GM23338 (cell line): ENCODE measurements around the gene ERBB4. TPM values are rescaled to one million over a fixed set of nuclear protein-coding genes. Genes with fewer than 3 reads are reported as not detected.
A peak's percentile ranks its signal among the peaks of the same experiment; 100 is the strongest.

Experiments used
- ATAC-seq: fragments of 200-7000 bp; cut with Tn5 transposase; 3 replicates; pipeline ENCODE4 v1.9.1; 2020
- DNase-seq: peaks from one replicate; pipeline ENCODE4 v3.0.0-alpha.2; 2015; ENCODE audit warnings: low spot score
- H2AFZ ChIP-seq: fragments of 200-600 bp; sonication (generic); 2 replicates; pipeline ENCODE4 v1.8.0; 2016; ENCODE audit warnings: antibody characterized with exemption, mild to moderate bottlenecking, moderate library complexity
- H3F3A ChIP-seq: fragments of 200-600 bp; sonication (generic); replicated peaks from 2 replicates; pipeline ENCODE4 v1.8.0; 2017; ENCODE audit warnings: antibody characterized with exemption, mixed run types, low read depth
- H3K27ac ChIP-seq: fragments of 200-600 bp; sonication (generic); 2 replicates; pipeline ENCODE4 v1.6.1; 2016; ENCODE audit warnings: low read depth
- H3K27me3 ChIP-seq: fragments of 200-600 bp; sonication (generic); 2 replicates; pipeline ENCODE4 v1.8.0; 2016; ENCODE audit warnings: mild to moderate bottlenecking, mixed run types, moderate library complexity; ENCODE audit not compliant: insufficient read depth
- H3K36me3 ChIP-seq: fragments of 200-600 bp; sonication (generic); 2 replicates; pipeline ENCODE4 v1.8.0; 2016; ENCODE audit warnings: mild to moderate bottlenecking; ENCODE audit not compliant: insufficient read depth
- H3K4me1 ChIP-seq: fragments of 200-600 bp; sonication (generic); 2 replicates; pipeline ENCODE4 v1.8.0; 2016; ENCODE audit warnings: mild to moderate bottlenecking, moderate library complexity; ENCODE audit not compliant: insufficient read depth
- H3K4me2 ChIP-seq: fragments of 200-600 bp; sonication (generic); 2 replicates; pipeline ENCODE4 v1.7.1; 2017; ENCODE audit warnings: mixed run types
- H3K4me3 ChIP-seq: fragments of 200-600 bp; sonication (generic); 2 replicates; pipeline ENCODE4 v1.6.1; 2016; ENCODE audit warnings: mixed run types
- H3K79me2 ChIP-seq: fragments of 200-600 bp; sonication (generic); replicated peaks from 2 replicates; pipeline ENCODE4 v1.8.0; 2017; ENCODE audit warnings: mild to moderate bottlenecking; ENCODE audit not compliant: insufficient read depth
- H3K9me2 ChIP-seq: fragments of 200-600 bp; sonication (generic); 2 replicates; pipeline ENCODE4 v1.8.0; 2017; ENCODE audit not compliant: insufficient read depth
- H4K20me1 ChIP-seq: fragments of 200-600 bp; sonication (generic); replicated peaks from 2 replicates; pipeline ENCODE4 v1.8.0; 2017; ENCODE audit warnings: mild to moderate bottlenecking; ENCODE audit not compliant: insufficient read depth
- H3K27ac Mint-ChIP-seq: 2 replicates; pipeline ENCODE4 v1.8.0; 2020; ENCODE audit warnings: inconsistent platforms, mild to moderate bottlenecking, moderate library complexity, mixed read lengths
- H3K27me3 Mint-ChIP-seq: 3 replicates; pipeline ENCODE4 v1.8.0; 2022; ENCODE audit warnings: low read depth, mild to moderate bottlenecking, moderate library complexity, mixed read lengths, inconsistent platforms; ENCODE audit not compliant: insufficient read depth, poor library complexity
- H3K36me3 Mint-ChIP-seq: 3 replicates; pipeline ENCODE4 v1.8.0; 2021; ENCODE audit warnings: low read depth, mild to moderate bottlenecking, inconsistent platforms, moderate library complexity, mixed read lengths
- H3K4me1 Mint-ChIP-seq: 3 replicates; pipeline ENCODE4 v1.8.0; 2020; ENCODE audit warnings: mild to moderate bottlenecking, inconsistent platforms, mixed read lengths
- H3K4me3 Mint-ChIP-seq: 3 replicates; pipeline ENCODE4 v1.8.0; 2021; ENCODE audit warnings: moderate library complexity, mild to moderate bottlenecking, inconsistent platforms, mixed read lengths
- H3K9me3 Mint-ChIP-seq: 3 replicates; pipeline ENCODE4 v1.8.0; 2020; ENCODE audit warnings: moderate library complexity, mild to moderate bottlenecking, inconsistent platforms, mixed read lengths
- CREB1 ChIP-seq: fragments of 250-450 bp; sonication (Bioruptor Pico); IDR thresholded peaks from 2 replicates; pipeline ENCODE4 v1.5.0; 2020; ENCODE audit warnings: low read depth, mild to moderate bottlenecking, moderate library complexity
- EZH2 ChIP-seq: fragments of 200-600 bp; sonication (generic); IDR thresholded peaks from one replicate; pipeline ENCODE4 v1.8.0; 2017; ENCODE audit warnings: antibody characterized with exemption, mild to moderate bottlenecking, low read depth; ENCODE audit not compliant: unreplicated experiment
- EZH2phosphoT487 ChIP-seq: fragments of 200-600 bp; sonication (generic); IDR thresholded peaks from one replicate; pipeline ENCODE4 v1.8.1; 2018; ENCODE audit warnings: antibody characterized with exemption; ENCODE audit not compliant: unreplicated experiment
- JUNB ChIP-seq: IDR thresholded peaks from one replicate; pipeline ENCODE4 v1.6.1; 2016; ENCODE audit warnings: antibody characterized with exemption; ENCODE audit not compliant: unreplicated experiment
- NANOG ChIP-seq: IDR thresholded peaks from 2 replicates; pipeline ENCODE4 v1.6.1; 2016; ENCODE audit warnings: antibody characterized with exemption, borderline replicate concordance
- POLR2AphosphoS5 ChIP-seq: IDR thresholded peaks from 2 replicates; pipeline ENCODE4 v1.6.1; 2016; ENCODE audit warnings: antibody characterized with exemption, low read depth
- STAT1 ChIP-seq: IDR thresholded peaks from one replicate; pipeline ENCODE4 v1.6.1; 2016; ENCODE audit warnings: antibody characterized with exemption; ENCODE audit not compliant: unreplicated experiment
- ZNF114 ChIP-seq: fragments of 250-450 bp; sonication (Bioruptor Pico); IDR thresholded peaks from 2 replicates; pipeline ENCODE4 v1.5.0; 2020; ENCODE audit warnings: mild to moderate bottlenecking, moderate library complexity
- ZNF331 ChIP-seq: fragments of 250-450 bp; sonication (Bioruptor Pico); IDR thresholded peaks from 2 replicates; pipeline ENCODE4 v1.5.0; 2020; ENCODE audit warnings: low read depth, mild to moderate bottlenecking, moderate library complexity
- polyA plus RNA-seq: library from polyadenylated mRNA; unstranded; fragments of >200 nt; fragmentation: Nextera tagmentation; extraction: Ambion mirVana; gene quantifications from 2 replicates; pipeline ENCODE4 v1.2.1, GENCODE V29; 2016
- total RNA-seq: library from RNA; depleted of rRNA; stranded (reverse); fragments of >200 nt; shearing (Covaris generic); gene quantifications from 2 replicates; pipeline ENCODE4 v1.2.3, GENCODE V29; 2014
- TF ChIP-seq, protein P1 (sequence below): IDR thresholded peaks from 2 replicates; pipeline ENCODE4 v1.6.1; 2016; ENCODE audit warnings: antibody characterized with exemption
- TF ChIP-seq, protein P2 (sequence below), 2 experiments: fragments of 200-600 bp in 1 of 2; sonication (generic) in 1 of 2; conservative IDR thresholded peaks; 2 replicates each; pipeline versions ENCODE4 v1.5.1 to v1.6.1; 2016 to 2017; ENCODE audit warnings: antibody characterized with exemption in 2 of 2, low read depth in 2 of 2, mild to moderate bottlenecking in 2 of 2, moderate library complexity in 1 of 2
- TF ChIP-seq, protein P3 (sequence below): fragments of 250-450 bp; sonication (Bioruptor Pico); IDR thresholded peaks from 2 replicates; pipeline ENCODE4 v1.5.0; 2020; ENCODE audit warnings: mild to moderate bottlenecking, moderate library complexity

Gene ERBB4
- total and polyA plus RNA-seq, 2 experiments from 2014 or later: 0.73 to 1.1 TPM

DNA sequence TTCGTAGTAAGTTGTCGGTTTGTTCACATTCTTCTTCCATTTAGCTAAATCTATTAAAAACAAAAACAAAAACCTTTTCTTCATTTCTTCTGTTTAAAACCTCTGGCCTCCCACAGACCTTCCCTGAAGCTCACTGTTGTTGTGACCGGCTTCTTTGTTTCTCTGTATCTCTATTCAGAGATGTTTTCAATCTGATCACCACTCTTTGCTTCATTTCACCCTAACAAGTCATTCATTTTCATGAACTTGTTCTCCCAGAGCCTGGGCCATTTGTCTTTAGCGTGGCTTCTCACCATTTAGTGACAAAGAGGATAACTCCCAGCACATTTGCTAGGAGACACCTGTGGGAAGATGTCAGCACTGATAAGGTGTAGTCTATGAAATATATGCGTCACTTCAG is 794.2 kb downstream of the ERBB4 start:
- H4K20me1 ChIP-seq: no peaks in the 10 kb centered on the region
- no peak overlapping the region for H3K27ac ChIP-seq
- H3K4me3 ChIP-seq: no peak overlapping the region
- H3K4me1 Mint-ChIP-seq: peaks cover 4% of the 10 kb centered on the region; the same call in 2 of the 3 replicates
- no peak overlapping the region for H3K27ac Mint-ChIP-seq
- H2AFZ ChIP-seq: no peak overlapping the region
- no peak for TF ChIP-seq POLR2AphosphoS5
- TF ChIP-seq, protein P1, sequence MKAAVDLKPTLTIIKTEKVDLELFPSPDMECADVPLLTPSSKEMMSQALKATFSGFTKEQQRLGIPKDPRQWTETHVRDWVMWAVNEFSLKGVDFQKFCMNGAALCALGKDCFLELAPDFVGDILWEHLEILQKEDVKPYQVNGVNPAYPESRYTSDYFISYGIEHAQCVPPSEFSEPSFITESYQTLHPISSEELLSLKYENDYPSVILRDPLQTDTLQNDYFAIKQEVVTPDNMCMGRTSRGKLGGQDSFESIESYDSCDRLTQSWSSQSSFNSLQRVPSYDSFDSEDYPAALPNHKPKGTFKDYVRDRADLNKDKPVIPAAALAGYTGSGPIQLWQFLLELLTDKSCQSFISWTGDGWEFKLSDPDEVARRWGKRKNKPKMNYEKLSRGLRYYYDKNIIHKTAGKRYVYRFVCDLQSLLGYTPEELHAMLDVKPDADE: no peak
- TF ChIP-seq EZH2: no peak
- no peak for TF ChIP-seq EZH2phosphoT487
- TF ChIP-seq ZNF114: no peak
- TF ChIP-seq STAT1: no peak
- TF ChIP-seq, protein P2, sequence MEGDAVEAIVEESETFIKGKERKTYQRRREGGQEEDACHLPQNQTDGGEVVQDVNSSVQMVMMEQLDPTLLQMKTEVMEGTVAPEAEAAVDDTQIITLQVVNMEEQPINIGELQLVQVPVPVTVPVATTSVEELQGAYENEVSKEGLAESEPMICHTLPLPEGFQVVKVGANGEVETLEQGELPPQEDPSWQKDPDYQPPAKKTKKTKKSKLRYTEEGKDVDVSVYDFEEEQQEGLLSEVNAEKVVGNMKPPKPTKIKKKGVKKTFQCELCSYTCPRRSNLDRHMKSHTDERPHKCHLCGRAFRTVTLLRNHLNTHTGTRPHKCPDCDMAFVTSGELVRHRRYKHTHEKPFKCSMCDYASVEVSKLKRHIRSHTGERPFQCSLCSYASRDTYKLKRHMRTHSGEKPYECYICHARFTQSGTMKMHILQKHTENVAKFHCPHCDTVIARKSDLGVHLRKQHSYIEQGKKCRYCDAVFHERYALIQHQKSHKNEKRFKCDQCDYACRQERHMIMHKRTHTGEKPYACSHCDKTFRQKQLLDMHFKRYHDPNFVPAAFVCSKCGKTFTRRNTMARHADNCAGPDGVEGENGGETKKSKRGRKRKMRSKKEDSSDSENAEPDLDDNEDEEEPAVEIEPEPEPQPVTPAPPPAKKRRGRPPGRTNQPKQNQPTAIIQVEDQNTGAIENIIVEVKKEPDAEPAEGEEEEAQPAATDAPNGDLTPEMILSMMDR (conservative IDR thresholded peaks at IDR 0.05; ENCODE audit: low read depth in 2 of 2): no peak
- TF ChIP-seq NANOG: no peak
- TF ChIP-seq CREB1: no peak
- TF ChIP-seq, protein P3, sequence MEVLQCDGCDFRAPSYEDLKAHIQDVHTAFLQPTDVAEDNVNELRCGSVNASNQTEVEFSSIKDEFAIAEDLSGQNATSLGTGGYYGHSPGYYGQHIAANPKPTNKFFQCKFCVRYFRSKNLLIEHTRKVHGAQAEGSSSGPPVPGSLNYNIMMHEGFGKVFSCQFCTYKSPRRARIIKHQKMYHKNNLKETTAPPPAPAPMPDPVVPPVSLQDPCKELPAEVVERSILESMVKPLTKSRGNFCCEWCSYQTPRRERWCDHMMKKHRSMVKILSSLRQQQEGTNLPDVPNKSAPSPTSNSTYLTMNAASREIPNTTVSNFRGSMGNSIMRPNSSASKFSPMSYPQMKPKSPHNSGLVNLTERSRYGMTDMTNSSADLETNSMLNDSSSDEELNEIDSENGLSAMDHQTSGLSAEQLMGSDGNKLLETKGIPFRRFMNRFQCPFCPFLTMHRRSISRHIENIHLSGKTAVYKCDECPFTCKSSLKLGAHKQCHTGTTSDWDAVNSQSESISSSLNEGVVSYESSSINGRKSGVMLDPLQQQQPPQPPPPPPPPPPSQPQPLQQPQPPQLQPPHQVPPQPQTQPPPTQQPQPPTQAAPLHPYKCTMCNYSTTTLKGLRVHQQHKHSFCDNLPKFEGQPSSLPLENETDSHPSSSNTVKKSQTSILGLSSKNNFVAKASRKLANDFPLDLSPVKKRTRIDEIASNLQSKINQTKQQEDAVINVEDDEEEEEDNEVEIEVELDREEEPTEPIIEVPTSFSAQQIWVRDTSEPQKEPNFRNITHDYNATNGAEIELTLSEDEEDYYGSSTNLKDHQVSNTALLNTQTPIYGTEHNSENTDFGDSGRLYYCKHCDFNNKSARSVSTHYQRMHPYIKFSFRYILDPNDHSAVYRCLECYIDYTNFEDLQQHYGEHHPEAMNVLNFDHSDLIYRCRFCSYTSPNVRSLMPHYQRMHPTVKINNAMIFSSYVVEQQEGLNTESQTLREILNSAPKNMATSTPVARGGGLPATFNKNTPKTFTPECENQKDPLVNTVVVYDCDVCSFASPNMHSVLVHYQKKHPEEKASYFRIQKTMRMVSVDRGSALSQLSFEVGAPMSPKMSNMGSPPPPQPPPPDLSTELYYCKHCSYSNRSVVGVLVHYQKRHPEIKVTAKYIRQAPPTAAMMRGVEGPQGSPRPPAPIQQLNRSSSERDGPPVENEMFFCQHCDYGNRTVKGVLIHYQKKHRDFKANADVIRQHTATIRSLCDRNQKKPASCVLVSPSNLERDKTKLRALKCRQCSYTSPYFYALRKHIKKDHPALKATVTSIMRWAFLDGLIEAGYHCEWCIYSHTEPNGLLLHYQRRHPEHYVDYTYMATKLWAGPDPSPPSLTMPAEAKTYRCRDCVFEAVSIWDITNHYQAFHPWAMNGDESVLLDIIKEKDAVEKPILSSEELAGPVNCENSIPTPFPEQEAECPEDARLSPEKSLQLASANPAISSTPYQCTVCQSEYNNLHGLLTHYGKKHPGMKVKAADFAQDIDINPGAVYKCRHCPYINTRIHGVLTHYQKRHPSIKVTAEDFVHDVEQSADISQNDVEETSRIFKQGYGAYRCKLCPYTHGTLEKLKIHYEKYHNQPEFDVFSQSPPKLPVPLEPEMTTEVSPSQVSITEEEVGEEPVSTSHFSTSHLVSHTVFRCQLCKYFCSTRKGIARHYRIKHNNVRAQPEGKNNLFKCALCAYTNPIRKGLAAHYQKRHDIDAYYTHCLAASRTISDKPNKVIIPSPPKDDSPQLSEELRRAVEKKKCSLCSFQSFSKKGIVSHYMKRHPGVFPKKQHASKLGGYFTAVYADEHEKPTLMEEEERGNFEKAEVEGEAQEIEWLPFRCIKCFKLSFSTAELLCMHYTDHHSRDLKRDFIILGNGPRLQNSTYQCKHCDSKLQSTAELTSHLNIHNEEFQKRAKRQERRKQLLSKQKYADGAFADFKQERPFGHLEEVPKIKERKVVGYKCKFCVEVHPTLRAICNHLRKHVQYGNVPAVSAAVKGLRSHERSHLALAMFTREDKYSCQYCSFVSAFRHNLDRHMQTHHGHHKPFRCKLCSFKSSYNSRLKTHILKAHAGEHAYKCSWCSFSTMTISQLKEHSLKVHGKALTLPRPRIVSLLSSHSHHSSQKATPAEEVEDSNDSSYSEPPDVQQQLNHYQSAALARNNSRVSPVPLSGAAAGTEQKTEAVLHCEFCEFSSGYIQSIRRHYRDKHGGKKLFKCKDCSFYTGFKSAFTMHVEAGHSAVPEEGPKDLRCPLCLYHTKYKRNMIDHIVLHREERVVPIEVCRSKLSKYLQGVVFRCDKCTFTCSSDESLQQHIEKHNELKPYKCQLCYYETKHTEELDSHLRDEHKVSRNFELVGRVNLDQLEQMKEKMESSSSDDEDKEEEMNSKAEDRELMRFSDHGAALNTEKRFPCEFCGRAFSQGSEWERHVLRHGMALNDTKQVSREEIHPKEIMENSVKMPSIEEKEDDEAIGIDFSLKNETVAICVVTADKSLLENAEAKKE (CRISPR knock-in tag): no peak
- no peak for TF ChIP-seq ZNF331 (CRISPR knock-in tag)
- TF ChIP-seq JUNB: no peak
- no peaks in the 10 kb centered on the region for H3K36me3 ChIP-seq
- ATAC-seq (peak; percentile 41; the same call in 2 of the 3 replicates), DNase-seq (no peak)
- H3K36me3 Mint-ChIP-seq: no peaks in the 10 kb centered on the region
- no peaks in the 10 kb centered on the region for H3K27me3 ChIP-seq
- no peaks in the 10 kb centered on the region for H3K9me3 Mint-ChIP-seq
- no peaks in the 10 kb centered on the region for H3K9me2 ChIP-seq
- H3K4me3 Mint-ChIP-seq: no peak overlapping the region
- no peak overlapping the region for H3K4me2 ChIP-seq
- no peaks in the 10 kb centered on the region for H3K27me3 Mint-ChIP-seq
- no peaks in the 10 kb centered on the region for H3K79me2 ChIP-seq
- no peaks in the 10 kb centered on the region for H3F3A ChIP-seq
- no peaks in the 10 kb centered on the region for H3K4me1 ChIP-seq
